HepG2 (cell line): ENCODE measurements around the gene RNF40. TPM values are rescaled to one million over a fixed set of nuclear protein-coding genes. Genes with fewer than 3 reads are reported as not detected.
A peak's percentile ranks its signal among the peaks of the same experiment; 100 is the strongest.

Experiments
- CEBPG ChIP-seq: IDR thresholded peaks from 2 replicates; pipeline ENCODE4 v1.6.1; 2016
- FOSL1 ChIP-seq: sonication (generic); formaldehyde crosslinking; IDR thresholded peaks from 2 replicates; pipeline ENCODE4 v1.9.0; 2021; ENCODE audit warnings: missing genetic modification reagents, borderline replicate concordance
- FOXP1 ChIP-seq, 2 experiments: fragments of 450-650 bp in 1 of 2; IDR thresholded peaks; 2 replicates each; pipeline ENCODE4 v1.6.1; 2017 to 2018; ENCODE audit warnings: antibody characterized with exemption in 1 of 2
- HHEX ChIP-seq: IDR thresholded peaks from 2 replicates; pipeline ENCODE4 v1.6.1; 2016; ENCODE audit warnings: control low read depth
- KMT2B ChIP-seq: IDR thresholded peaks from 2 replicates; pipeline ENCODE4 v1.6.1; 2016; ENCODE audit warnings: missing genetic modification reagents, missing compliant biosample characterization
- MIXL1 ChIP-seq: IDR thresholded peaks from 2 replicates; pipeline ENCODE4 v1.6.1; 2016
- NFRKB ChIP-seq: fragments of 450-650 bp; IDR thresholded peaks from 2 replicates; pipeline ENCODE4 v1.6.1; 2017
- RARG ChIP-seq: sonication (generic); formaldehyde crosslinking; IDR thresholded peaks from 2 replicates; pipeline ENCODE4 v1.4.0; 2020; ENCODE audit warnings: low read depth, mild to moderate bottlenecking, missing genetic modification reagents
- SATB2 ChIP-seq: sonication (generic); formaldehyde crosslinking; IDR thresholded peaks from 2 replicates; pipeline ENCODE4 v1.5.0; 2020; ENCODE audit warnings: missing genetic modification reagents
- ZNF205 ChIP-seq: IDR thresholded peaks from 2 replicates; pipeline ENCODE4 v1.6.1; 2018; ENCODE audit warnings: missing biosample characterization, missing genetic modification reagents
- ZNF773 ChIP-seq: sonication (generic); formaldehyde crosslinking; IDR thresholded peaks from 2 replicates; pipeline ENCODE4 v1.4.0; 2020; ENCODE audit warnings: missing genetic modification reagents, borderline replicate concordance
- polyA plus RNA-seq, 8 experiments: library from polyadenylated mRNA; depleted of rRNA in 3 of 8; stranded (reverse) in 7 of 8; unstranded in 1 of 8; fragments of >200 nt; fragmentation: Illumina TruSeq in 4 of 8; extraction: Trizol in 4 of 8; gene quantifications; 2 replicates each; pipeline versions ENCODE4 v1.2.1 to v1.2.3, GENCODE V29; 2011 to 2016; ENCODE audit warnings: low read depth in 4 of 8, missing spikeins in 1 of 8, mixed read lengths in 1 of 8; ENCODE audit not compliant: insufficient read depth in 1 of 8
- total RNA-seq, 5 experiments: library from RNA; depleted of rRNA; stranded (reverse); fragments of >200 nt; fragmentation: Illumina TruSeq; extraction: Trizol; gene quantifications; 2 replicates each; pipeline ENCODE4 v1.2.3, GENCODE V29; 2016; ENCODE audit warnings: low read depth in 1 of 5
- TF ChIP-seq, protein P1 (sequence below), 2 experiments: IDR thresholded peaks; 2 replicates each; pipeline ENCODE4 v1.6.1; 2011 to 2012; ENCODE audit warnings: low read length in 2 of 2, borderline replicate concordance in 1 of 2, low read depth in 1 of 2, mild to moderate bottlenecking in 1 of 2, moderate library complexity in 1 of 2
- TF ChIP-seq, protein P2 (sequence below): sonication (generic); formaldehyde crosslinking; IDR thresholded peaks from 2 replicates; pipeline ENCODE4 v1.4.0; 2020; ENCODE audit warnings: low read depth, mild to moderate bottlenecking, missing genetic modification reagents
- TF ChIP-seq, protein P3 (sequence below): sonication (generic); formaldehyde crosslinking; IDR thresholded peaks from 2 replicates; pipeline ENCODE4 v1.8.0; 2022; ENCODE audit warnings: missing genetic modification reagents, mild to moderate bottlenecking, moderate library complexity, borderline replicate concordance
- TF ChIP-seq, protein P4 (sequence below): sonication (generic); formaldehyde crosslinking; IDR thresholded peaks from 2 replicates; pipeline ENCODE4 v1.4.0; 2020; ENCODE audit warnings: mild to moderate bottlenecking, missing genetic modification reagents, borderline replicate concordance
- TF ChIP-seq, protein P5 (sequence below): sonication (generic); formaldehyde crosslinking; IDR thresholded peaks from 2 replicates; pipeline ENCODE4 v1.4.0; 2020; ENCODE audit warnings: mild to moderate bottlenecking, missing genetic modification reagents

The RNF40 gene
- total and polyA plus RNA-seq, 2 of the 13 experiments (the other 11 are each of a cell fraction or from before 2014, with no cell fraction given) = 84.0 to 85.6 TPM

DNA sequence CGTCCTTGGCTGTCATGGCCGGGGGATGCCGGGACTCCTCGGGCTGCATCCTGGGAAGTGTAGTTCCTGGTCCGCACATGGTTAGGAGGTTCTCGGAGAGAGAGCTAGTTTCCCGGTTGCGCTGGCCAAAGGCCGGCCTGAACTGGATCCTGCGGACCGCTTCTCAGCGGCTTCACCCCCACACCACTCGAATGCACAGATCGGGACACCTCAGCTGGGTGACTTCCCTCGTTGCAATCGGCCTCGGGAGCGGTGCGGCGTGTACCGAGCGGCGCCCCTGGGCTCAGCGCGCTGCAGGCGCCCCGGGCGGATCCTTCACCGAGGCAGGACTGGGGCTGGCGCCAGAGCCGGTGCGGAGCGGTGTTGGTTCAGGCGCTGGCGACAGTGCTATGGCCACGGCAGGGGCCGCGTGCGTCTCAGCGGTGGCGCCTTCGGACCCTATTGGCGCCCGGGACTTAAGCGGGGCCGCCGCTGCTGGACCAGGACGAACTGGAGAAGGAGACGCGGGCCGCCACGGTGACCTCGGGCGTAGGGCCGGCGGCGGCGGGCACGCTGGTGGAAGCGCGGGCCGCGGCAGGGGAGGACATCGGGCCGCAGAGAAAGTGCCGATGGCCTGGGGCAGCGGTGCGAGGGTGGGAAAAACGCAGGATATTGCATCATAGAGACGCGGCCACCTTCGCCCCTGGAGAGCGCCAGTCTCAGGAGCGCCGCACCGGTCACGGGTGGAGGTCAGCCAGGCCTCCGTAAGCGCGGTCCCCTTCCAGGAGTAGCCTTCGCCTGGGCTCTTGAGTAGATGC lies 13.5 kb downstream of the RNF40 start (continued):
- TF ChIP-seq, protein P1, sequence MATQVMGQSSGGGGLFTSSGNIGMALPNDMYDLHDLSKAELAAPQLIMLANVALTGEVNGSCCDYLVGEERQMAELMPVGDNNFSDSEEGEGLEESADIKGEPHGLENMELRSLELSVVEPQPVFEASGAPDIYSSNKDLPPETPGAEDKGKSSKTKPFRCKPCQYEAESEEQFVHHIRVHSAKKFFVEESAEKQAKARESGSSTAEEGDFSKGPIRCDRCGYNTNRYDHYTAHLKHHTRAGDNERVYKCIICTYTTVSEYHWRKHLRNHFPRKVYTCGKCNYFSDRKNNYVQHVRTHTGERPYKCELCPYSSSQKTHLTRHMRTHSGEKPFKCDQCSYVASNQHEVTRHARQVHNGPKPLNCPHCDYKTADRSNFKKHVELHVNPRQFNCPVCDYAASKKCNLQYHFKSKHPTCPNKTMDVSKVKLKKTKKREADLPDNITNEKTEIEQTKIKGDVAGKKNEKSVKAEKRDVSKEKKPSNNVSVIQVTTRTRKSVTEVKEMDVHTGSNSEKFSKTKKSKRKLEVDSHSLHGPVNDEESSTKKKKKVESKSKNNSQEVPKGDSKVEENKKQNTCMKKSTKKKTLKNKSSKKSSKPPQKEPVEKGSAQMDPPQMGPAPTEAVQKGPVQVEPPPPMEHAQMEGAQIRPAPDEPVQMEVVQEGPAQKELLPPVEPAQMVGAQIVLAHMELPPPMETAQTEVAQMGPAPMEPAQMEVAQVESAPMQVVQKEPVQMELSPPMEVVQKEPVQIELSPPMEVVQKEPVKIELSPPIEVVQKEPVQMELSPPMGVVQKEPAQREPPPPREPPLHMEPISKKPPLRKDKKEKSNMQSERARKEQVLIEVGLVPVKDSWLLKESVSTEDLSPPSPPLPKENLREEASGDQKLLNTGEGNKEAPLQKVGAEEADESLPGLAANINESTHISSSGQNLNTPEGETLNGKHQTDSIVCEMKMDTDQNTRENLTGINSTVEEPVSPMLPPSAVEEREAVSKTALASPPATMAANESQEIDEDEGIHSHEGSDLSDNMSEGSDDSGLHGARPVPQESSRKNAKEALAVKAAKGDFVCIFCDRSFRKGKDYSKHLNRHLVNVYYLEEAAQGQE (IDR thresholded peaks at IDR 0.05; ENCODE audit: borderline replicate concordance in 1 of 2, low read depth in 1 of 2, low read length in 2 of 2) = peak in 1 of 2 experiments; percentile 22; a peak in 2 of 4 replicates
- TF ChIP-seq ZNF205 (CRISPR knock-in tag) = peak; percentile 78; the same call in 1 of the 2 replicates
- peak; percentile 76; the same call in 1 of the 2 replicates for TF ChIP-seq KMT2B (CRISPR knock-in tag)
- TF ChIP-seq, protein P2, sequence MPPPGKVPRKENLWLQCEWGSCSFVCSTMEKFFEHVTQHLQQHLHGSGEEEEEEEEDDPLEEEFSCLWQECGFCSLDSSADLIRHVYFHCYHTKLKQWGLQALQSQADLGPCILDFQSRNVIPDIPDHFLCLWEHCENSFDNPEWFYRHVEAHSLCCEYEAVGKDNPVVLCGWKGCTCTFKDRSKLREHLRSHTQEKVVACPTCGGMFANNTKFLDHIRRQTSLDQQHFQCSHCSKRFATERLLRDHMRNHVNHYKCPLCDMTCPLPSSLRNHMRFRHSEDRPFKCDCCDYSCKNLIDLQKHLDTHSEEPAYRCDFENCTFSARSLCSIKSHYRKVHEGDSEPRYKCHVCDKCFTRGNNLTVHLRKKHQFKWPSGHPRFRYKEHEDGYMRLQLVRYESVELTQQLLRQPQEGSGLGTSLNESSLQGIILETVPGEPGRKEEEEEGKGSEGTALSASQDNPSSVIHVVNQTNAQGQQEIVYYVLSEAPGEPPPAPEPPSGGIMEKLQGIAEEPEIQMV (CRISPR knock-in tag) = peak; percentile 92
- TF ChIP-seq HHEX = no peak
- peak; percentile 96 for TF ChIP-seq CEBPG (CRISPR knock-in tag)
- TF ChIP-seq, protein P3, sequence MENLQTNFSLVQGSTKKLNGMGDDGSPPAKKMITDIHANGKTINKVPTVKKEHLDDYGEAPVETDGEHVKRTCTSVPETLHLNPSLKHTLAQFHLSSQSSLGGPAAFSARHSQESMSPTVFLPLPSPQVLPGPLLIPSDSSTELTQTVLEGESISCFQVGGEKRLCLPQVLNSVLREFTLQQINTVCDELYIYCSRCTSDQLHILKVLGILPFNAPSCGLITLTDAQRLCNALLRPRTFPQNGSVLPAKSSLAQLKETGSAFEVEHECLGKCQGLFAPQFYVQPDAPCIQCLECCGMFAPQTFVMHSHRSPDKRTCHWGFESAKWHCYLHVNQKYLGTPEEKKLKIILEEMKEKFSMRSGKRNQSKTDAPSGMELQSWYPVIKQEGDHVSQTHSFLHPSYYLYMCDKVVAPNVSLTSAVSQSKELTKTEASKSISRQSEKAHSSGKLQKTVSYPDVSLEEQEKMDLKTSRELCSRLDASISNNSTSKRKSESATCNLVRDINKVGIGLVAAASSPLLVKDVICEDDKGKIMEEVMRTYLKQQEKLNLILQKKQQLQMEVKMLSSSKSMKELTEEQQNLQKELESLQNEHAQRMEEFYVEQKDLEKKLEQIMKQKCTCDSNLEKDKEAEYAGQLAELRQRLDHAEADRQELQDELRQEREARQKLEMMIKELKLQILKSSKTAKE (CRISPR knock-in tag) = no peak
- TF ChIP-seq NFRKB = no peak
- no peak; the same call in 1 of the 2 replicates for TF ChIP-seq RARG (CRISPR knock-in tag)
- TF ChIP-seq FOXP1 (IDR thresholded peaks at IDR 0.05) = no peak
- TF ChIP-seq FOXP1 (CRISPR knock-in tag; IDR thresholded peaks at IDR 0.05) = 0 out of 2 replicates have a peak, but pooled peaks have one; percentile 6
- peak; percentile 65; the same call in 1 of the 2 replicates for TF ChIP-seq MIXL1 (CRISPR knock-in tag)
- 0 out of 2 replicates have a peak, but pooled peaks have one; percentile 23 for TF ChIP-seq ZNF773 (CRISPR knock-in tag)
- no peak for TF ChIP-seq SATB2 (CRISPR knock-in tag)
- TF ChIP-seq, protein P4, sequence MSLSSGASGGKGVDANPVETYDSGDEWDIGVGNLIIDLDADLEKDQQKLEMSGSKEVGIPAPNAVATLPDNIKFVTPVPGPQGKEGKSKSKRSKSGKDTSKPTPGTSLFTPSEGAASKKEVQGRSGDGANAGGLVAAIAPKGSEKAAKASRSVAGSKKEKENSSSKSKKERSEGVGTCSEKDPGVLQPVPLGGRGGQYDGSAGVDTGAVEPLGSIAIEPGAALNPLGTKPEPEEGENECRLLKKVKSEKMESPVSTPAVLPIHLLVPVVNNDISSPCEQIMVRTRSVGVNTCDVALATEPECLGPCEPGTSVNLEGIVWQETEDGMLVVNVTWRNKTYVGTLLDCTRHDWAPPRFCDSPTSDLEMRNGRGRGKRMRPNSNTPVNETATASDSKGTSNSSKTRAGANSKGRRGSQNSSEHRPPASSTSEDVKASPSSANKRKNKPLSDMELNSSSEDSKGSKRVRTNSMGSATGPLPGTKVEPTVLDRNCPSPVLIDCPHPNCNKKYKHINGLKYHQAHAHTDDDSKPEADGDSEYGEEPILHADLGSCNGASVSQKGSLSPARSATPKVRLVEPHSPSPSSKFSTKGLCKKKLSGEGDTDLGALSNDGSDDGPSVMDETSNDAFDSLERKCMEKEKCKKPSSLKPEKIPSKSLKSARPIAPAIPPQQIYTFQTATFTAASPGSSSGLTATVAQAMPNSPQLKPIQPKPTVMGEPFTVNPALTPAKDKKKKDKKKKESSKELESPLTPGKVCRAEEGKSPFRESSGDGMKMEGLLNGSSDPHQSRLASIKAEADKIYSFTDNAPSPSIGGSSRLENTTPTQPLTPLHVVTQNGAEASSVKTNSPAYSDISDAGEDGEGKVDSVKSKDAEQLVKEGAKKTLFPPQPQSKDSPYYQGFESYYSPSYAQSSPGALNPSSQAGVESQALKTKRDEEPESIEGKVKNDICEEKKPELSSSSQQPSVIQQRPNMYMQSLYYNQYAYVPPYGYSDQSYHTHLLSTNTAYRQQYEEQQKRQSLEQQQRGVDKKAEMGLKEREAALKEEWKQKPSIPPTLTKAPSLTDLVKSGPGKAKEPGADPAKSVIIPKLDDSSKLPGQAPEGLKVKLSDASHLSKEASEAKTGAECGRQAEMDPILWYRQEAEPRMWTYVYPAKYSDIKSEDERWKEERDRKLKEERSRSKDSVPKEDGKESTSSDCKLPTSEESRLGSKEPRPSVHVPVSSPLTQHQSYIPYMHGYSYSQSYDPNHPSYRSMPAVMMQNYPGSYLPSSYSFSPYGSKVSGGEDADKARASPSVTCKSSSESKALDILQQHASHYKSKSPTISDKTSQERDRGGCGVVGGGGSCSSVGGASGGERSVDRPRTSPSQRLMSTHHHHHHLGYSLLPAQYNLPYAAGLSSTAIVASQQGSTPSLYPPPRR (CRISPR knock-in tag) = peak; percentile 74; the same call in 1 of the 2 replicates
- no peak for TF ChIP-seq FOSL1 (CRISPR knock-in tag)
- TF ChIP-seq, protein P5, sequence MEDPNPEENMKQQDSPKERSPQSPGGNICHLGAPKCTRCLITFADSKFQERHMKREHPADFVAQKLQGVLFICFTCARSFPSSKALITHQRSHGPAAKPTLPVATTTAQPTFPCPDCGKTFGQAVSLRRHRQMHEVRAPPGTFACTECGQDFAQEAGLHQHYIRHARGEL (CRISPR knock-in tag) = no peak
